HEK293T (cell line): ENCODE data around the gene LRRC1.

Experiments used
- CTCF ChIA-PET: fragments of 350-600 bp; formaldehyde crosslinking; extraction: SDS; loops from one replicate; lab custom pipeline; 2021; ENCODE audit warnings: antibody characterized with exemption, inconsistent platforms; lab: Yijun Ruan, JAX
- POLR2A ChIA-PET: fragments of 350-600 bp; formaldehyde crosslinking; extraction: SDS; loops from one replicate; lab custom pipeline; 2020; ENCODE audit warnings: antibody characterized with exemption, inconsistent platforms; lab: Yijun Ruan, JAX
- DNase-seq: peaks from one replicate; pipeline ENCODE4 v3.0.0; 2012; ENCODE audit warnings: mixed read lengths; ENCODE audit errors: extremely low spot score
- ARNT ChIP-seq: fragments of 450-650 bp; IDR thresholded peaks from 2 replicates; pipeline ENCODE4 v1.6.1; 2017; ENCODE audit warnings: mild to moderate bottlenecking
- BHLHE40 ChIP-seq: fragments of 450-650 bp; IDR thresholded peaks from 2 replicates; pipeline ENCODE4 v1.6.1; 2016; ENCODE audit warnings: mild to moderate bottlenecking, moderate library complexity, borderline replicate concordance
- CTBP1 ChIP-seq: fragments of 450-650 bp; IDR thresholded peaks from 2 replicates; pipeline ENCODE4 v1.6.1; 2016; ENCODE audit warnings: borderline replicate concordance
- ELF4 ChIP-seq: fragments of 450-650 bp; IDR thresholded peaks from 2 replicates; pipeline ENCODE4 v1.6.1; 2017; ENCODE audit warnings: antibody characterized with exemption
- FOXA1 ChIP-seq: fragments of 450-650 bp; IDR thresholded peaks from 2 replicates; pipeline ENCODE4 v1.6.1; 2016; ENCODE audit warnings: mild to moderate bottlenecking
- FOXK2 ChIP-seq: fragments of 450-650 bp; IDR thresholded peaks from 2 replicates; pipeline ENCODE4 v1.6.1; 2016; ENCODE audit warnings: mild to moderate bottlenecking
- FOXM1 ChIP-seq: fragments of 450-650 bp; IDR thresholded peaks from 2 replicates; pipeline ENCODE4 v1.6.1; 2017; ENCODE audit warnings: mild to moderate bottlenecking, borderline replicate concordance
- HDGF ChIP-seq: fragments of 450-650 bp; IDR thresholded peaks from 2 replicates; pipeline ENCODE4 v1.6.1; 2017; ENCODE audit warnings: antibody characterized with exemption, borderline replicate concordance
- L3MBTL2 ChIP-seq: fragments of 450-650 bp; conservative IDR thresholded peaks from 2 replicates; pipeline ENCODE4 v1.6.1; 2016; ENCODE audit warnings: mild to moderate bottlenecking
- LEF1 ChIP-seq: fragments of 450-650 bp; IDR thresholded peaks from 2 replicates; pipeline ENCODE4 v1.6.1; 2017; ENCODE audit warnings: mild to moderate bottlenecking, borderline replicate concordance
- NFRKB ChIP-seq: fragments of 450-650 bp; IDR thresholded peaks from 2 replicates; pipeline ENCODE4 v1.6.1; 2016; ENCODE audit warnings: mild to moderate bottlenecking, moderate library complexity
- SP1 ChIP-seq: fragments of 450-650 bp; IDR thresholded peaks from 2 replicates; pipeline ENCODE4 v1.6.1; 2017
- SUZ12 ChIP-seq: fragments of 450-650 bp; IDR thresholded peaks from 2 replicates; pipeline ENCODE4 v1.6.1; 2016; ENCODE audit warnings: mild to moderate bottlenecking
- TARDBP ChIP-seq: fragments of 450-650 bp; IDR thresholded peaks from 2 replicates; pipeline ENCODE4 v1.6.1; 2016
- ZNF384 ChIP-seq: fragments of 450-650 bp; IDR thresholded peaks from 2 replicates; pipeline ENCODE4 v1.6.1; 2016
- TF ChIP-seq, protein P1 (sequence below): fragments of 450-650 bp; IDR thresholded peaks from 2 replicates; pipeline ENCODE4 v1.6.1; 2016

LRRC1 gene

DNA sequence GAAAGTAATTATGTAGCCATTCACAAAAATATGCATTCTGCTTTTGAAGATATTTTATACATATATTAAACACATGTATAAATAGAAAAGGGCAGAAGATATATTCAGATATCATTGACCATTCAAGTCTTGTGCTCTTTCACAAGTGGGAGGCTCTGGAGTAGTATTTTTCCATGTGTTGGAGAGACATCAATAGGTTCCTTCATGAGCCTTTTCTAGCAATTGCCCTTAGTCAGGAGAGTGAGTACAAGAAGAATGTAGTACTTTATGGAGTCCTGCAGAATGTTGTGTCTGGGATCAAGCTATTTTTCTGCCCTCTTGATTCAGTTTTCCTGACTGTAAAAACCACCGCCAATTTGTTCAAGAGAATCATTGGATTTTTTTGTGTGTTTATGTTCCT lies 117.9 kb downstream of the LRRC1 start:
- POLR2A ChIA-PET: no interaction called here
- CTCF ChIA-PET: no interaction called here
- no peak for TF ChIP-seq LEF1
- no peak for TF ChIP-seq HDGF
- no peak for TF ChIP-seq FOXM1
- no peak for TF ChIP-seq TARDBP
- no peak for TF ChIP-seq CTBP1
- no peak for TF ChIP-seq SP1
- TF ChIP-seq SUZ12: no peak
- no peak for TF ChIP-seq FOXK2
- DNase-seq: no peak

DNA sequence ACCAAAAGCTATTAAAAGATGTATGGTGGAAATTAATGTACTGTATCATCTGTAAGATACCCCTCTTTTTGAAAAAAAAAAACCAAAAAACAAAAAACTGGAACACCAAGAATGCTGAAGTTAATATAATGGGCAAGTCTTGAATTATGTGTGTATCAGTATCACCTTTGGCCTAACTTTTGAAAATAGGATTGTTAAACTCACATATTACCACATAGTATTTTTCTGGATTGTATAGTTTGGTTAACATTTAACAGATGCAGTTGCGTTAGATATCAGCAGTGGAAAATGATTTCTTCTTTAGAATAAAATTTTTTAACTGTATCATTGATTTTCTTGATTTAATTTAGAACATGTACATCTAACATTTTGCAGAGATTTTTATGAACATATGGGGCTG lies 118.5 kb downstream of the LRRC1 start:
- TF ChIP-seq SUZ12 (no peak), ARNT (no peak), FOXK2 (no peak), FOXA1 (no peak), ELF4 (no peak), L3MBTL2 (no peak)

DNA sequence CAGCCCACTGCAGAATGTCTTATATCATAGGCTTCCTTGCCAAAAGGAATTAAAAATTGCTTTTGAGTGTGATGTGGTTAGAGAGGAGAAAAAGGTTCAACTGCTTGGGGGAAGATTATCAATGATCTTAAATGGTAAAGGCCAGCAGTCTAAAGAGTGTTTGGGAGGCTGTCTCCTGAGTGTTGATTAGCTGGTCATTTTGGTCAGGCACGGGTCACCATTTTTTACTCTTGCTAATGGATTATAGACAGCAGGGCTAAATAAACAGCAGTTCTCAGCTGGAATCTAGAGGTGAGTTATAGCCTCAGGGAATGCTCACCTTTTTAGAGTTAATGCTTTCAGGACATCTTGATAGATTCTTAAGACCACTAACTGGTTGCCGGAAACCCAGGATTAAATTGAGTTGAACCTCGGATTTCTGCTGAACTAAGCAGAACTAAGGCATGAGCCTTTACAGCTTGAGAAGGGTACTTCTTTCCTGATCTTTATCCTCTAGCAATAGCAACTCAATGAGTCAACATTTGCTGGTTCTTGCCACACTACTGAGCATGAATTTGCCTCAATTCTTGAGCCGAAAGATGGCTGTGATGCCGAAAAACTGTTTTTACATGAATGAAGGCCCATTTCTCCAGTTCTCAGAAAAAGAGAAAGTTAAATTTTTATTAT lies 120.4 kb downstream of the LRRC1 start:
- ChIA-PET CTCF (no interaction called here), POLR2A (no interaction called here)
- DNase-seq: no peak
- no peak for TF ChIP-seq ELF4
- no peak for TF ChIP-seq LEF1
- TF ChIP-seq FOXM1: no peak
- TF ChIP-seq L3MBTL2: no peak
- no peak for TF ChIP-seq ARNT
- TF ChIP-seq ZNF384: no peak
- TF ChIP-seq HDGF: no peak
- TF ChIP-seq NFRKB: no peak
- TF ChIP-seq SUZ12: no peak
- TF ChIP-seq FOXK2: no peak
- no peak for TF ChIP-seq SP1
- TF ChIP-seq, protein P1, sequence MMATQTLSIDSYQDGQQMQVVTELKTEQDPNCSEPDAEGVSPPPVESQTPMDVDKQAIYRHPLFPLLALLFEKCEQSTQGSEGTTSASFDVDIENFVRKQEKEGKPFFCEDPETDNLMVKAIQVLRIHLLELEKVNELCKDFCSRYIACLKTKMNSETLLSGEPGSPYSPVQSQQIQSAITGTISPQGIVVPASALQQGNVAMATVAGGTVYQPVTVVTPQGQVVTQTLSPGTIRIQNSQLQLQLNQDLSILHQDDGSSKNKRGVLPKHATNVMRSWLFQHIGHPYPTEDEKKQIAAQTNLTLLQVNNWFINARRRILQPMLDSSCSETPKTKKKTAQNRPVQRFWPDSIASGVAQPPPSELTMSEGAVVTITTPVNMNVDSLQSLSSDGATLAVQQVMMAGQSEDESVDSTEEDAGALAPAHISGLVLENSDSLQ: no peak

More for the DNA sequence above, 118.5 kb downstream of the LRRC1 start:
- POLR2A ChIA-PET: no interaction called here
- CTCF ChIA-PET: no interaction called here
- DNase-seq: no peak

DNA sequence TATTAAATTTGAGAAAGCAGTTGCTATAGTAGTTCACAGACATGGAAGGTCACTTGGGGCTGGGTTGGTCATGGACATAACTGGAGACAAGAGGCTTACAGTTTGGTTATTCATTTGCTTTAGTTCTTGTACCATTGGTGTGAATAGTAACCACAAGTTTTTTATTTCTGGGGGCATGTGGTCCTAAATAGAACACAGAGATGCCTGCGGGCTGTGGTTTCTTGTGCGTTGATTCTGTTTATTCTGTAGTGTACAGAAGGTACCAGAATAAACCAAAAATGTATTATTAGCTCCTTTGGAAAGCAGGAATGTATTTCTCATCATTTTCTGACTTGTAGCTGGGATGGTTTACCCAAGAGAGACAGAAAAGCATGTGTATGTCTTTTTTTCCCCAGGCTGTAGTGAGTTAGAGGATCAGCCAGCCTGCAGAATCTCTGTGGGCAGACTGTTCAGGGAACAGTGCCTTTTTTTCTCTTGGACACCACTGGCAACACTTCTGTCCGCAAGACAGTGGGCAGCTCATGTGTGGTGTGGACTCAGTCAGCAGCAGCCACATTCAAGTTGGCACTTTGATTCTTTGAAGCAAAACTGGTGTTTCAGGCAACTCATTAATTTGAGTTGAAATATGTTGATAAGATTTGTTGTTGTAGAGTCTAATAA lies 122.1 kb downstream of the LRRC1 start:
- DNase-seq: no peak
- ChIA-PET POLR2A (interaction anchor here (0.6 kb wide), 1 partner anchor 336 kb away, joined by 3 read pairs; no protein-coding TSS in a partner anchor), CTCF (no interaction called here)
- no peak for TF ChIP-seq TARDBP

DNA sequence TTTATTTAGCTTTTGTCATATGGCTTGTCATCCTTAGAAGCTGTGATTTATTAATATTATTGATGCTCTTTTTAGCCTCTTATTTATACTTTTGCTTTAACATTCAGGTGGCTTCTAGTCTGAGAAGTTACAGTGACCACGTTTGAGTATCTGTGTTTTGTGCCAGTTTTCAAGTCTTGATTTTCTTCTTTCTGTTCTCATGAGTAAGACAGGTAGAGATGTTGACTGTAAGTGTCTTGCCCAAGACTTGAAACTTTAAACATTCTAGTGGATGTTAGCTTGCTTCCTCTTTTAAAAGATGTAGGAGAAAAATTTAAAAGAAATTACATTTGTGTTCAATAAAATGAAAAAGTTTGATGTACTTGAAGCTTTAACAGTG lies 122.6 kb downstream of the LRRC1 start:
- CTCF ChIA-PET: no interaction called here
- DNase-seq: no peak
- POLR2A ChIA-PET: interaction anchor here (0.6 kb wide), 1 partner anchor 336 kb away, joined by 3 read pairs; no protein-coding TSS in a partner anchor
- TF ChIP-seq FOXM1 (no peak), LEF1 (no peak), ARNT (no peak), FOXA1 (no peak), BHLHE40 (no peak), SP1 (no peak), CTBP1 (no peak), ZNF384 (no peak), HDGF (no peak)

DNA sequence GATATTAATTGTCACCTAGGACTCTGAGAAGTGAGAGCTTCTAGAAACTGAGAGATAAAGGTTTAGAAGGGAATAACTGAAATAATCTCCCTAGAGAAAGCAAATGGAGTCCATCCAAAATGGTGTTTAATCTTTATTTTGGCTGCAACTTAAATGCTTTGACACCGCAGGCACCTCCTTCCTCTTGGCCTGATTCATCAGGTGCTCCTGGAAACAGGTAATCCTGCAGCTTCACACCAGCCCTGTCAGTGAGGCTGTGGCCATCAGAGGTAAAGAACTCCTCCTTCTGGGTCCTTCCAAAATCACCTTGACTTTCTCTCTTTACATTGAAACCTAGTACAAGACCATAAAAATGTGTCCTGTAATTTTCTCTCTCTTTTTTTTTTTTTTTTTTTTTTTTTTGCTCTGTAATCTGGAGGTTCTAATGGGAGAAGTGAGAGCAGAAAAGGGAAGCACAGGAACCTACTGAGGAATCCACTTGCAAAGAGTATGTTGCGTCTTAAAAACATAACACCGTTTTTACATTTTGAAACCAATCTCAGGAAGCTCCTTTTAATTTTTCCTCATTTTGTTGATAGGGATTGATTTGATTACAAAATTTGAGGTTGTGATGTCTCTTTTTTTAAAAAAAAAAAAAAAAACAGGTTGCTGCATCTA lies 124.2 kb downstream of the LRRC1 start:
- TF ChIP-seq ELF4 (no peak), CTBP1 (no peak), SUZ12 (no peak), HDGF (no peak), ZNF384 (no peak), NFRKB (no peak), FOXA1 (no peak), LEF1 (no peak), FOXK2 (no peak), L3MBTL2 (no peak), ARNT (no peak)
- TF ChIP-seq, protein P1: no peak
- CTCF ChIA-PET: no interaction called here
- POLR2A ChIA-PET: no interaction called here
- DNase-seq: no peak

DNA sequence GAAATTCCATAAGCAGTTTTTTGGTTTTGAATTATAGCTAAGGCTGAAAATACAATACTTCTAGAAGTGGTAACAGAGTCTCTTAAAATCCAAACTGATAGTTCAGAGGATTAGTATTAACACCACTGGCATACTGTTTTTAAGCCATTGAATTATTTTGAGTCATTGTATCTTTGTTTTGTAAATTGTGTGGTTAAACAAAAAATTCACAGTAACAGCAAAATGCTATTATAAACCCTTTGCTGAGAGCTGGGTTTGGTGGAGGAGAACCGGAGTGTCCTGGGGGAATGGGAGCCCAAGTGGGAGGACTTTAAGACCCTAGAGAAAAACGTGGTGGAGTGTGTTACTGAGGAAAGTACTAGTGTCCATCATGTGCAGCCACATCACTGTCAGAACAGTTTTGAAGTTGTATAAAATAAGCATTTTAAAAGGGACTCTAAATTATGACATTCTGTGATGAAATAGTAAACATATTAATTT lies 125.1 kb downstream of the LRRC1 start:
- POLR2A ChIA-PET: no interaction called here
- TF ChIP-seq SP1 (no peak), TARDBP (no peak), FOXK2 (no peak), LEF1 (no peak), FOXM1 (no peak), ARNT (no peak), SUZ12 (no peak), CTBP1 (no peak), NFRKB (no peak), ZNF384 (no peak), ELF4 (no peak), L3MBTL2 (no peak), FOXA1 (no peak), BHLHE40 (no peak), HDGF (no peak)
- TF ChIP-seq, protein P1: no peak
- CTCF ChIA-PET: no interaction called here
- no peak for DNase-seq
